ENCODE measurements around the gene POU2AF2.

POU2AF2 gene

DNA sequence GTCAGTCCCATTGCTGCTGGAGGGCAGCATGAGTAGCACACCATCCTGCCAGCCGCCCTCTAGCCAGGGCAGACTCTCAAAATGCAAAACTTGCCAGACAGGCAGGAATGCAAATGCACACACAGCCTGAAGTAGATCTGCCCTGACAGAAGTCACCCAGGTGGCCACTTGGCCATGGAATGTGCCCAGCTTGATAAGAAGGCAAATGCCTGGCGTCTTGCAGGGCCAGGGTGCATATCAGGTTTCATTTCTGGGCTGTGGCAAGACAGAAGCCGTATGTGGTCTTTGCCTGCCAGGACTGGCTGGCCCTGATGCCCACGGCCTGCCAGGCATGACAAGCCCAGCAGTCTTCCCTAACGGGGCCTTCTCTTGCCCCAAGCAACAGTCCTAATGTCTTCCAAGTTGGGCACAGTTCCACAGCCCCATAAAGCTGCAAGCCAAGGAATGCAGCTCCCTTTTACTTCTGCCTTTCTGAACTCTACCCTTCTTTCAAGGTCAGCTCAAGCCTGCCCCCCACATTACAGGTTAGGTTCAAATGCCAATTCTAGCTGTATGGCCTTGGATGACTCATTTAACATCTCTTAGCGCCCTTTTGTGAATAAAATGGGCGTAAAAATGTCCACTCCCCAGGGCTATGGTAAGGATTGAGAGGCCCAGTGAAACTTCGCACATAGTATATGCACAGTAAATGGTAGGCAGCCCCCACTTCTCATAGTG is 82.5 kb downstream of the POU2AF2 start:
- Mint-ChIP-seq H3K4me3 (no peak overlapping the region), H3K36me3 (ENCODE audit: low read depth) (no peaks in the 10 kb centered on the region), H3K4me1 (no peaks in the 10 kb centered on the region), H3K9me3 (no peaks in the 10 kb centered on the region), H3K27ac (no peak overlapping the region), H3K27me3 (ENCODE audit: low read depth, poor library complexity) (peaks cover 3% of the 10 kb centered on the region)
- no peak for DNase-seq
- no peak for TF ChIP-seq CTCF (IDR thresholded peaks at IDR 0.05)

DNA sequence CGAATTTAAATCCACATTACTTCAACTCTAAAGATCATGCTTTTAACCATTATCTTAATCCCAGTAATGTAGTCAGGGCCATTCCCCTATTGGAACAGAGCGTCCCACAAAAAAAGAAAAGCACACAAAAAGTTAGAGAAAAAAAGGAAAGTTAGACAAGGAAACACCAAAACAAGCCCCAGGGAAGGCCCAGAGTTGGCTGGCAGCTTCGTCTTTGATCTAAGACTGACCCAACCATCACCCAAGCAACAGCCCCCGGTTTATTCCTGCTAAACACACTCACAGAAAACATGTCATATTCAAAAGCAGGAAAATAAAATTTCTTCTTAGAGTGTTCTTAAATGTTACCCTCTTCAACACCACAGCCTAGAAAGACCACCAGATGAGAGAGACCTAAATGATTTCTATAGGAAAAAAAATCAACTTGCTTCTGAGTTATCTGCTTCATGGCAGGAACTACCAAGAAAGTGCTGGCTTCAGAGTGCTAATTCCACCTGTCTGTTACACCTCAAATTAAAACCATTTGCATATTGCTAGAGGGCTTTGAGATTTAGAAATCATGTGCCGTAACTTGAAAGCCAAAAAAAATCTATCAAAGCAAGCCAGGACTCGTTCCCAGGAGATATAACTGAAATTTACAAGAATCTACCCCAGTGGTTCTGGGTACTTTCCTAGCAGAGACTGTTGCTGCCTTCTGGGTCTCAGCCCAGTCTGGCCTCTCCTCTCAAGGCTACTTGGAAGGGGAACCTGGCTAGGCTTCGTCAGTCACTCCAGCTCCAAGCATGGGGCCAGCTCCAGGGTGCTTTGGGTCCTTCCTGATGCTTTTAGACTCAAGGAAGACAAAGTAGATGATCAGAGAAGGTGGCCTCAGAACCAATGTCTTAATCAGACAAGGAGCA is 84.0 kb downstream of the POU2AF2 start:
- H3K4me3 Mint-ChIP-seq: no peak overlapping the region
- DNase-seq: no peak
- H3K4me1 Mint-ChIP-seq: peaks cover 7% of the 10 kb centered on the region
- H3K36me3 Mint-ChIP-seq (ENCODE audit: low read depth): no peaks in the 10 kb centered on the region
- no peaks in the 10 kb centered on the region for H3K9me3 Mint-ChIP-seq
- TF ChIP-seq CTCF (IDR thresholded peaks at IDR 0.05): no peak
- no peak overlapping the region for H3K27ac Mint-ChIP-seq
- peaks cover 2% of the 10 kb centered on the region for H3K27me3 Mint-ChIP-seq (ENCODE audit: low read depth, poor library complexity)

DNA sequence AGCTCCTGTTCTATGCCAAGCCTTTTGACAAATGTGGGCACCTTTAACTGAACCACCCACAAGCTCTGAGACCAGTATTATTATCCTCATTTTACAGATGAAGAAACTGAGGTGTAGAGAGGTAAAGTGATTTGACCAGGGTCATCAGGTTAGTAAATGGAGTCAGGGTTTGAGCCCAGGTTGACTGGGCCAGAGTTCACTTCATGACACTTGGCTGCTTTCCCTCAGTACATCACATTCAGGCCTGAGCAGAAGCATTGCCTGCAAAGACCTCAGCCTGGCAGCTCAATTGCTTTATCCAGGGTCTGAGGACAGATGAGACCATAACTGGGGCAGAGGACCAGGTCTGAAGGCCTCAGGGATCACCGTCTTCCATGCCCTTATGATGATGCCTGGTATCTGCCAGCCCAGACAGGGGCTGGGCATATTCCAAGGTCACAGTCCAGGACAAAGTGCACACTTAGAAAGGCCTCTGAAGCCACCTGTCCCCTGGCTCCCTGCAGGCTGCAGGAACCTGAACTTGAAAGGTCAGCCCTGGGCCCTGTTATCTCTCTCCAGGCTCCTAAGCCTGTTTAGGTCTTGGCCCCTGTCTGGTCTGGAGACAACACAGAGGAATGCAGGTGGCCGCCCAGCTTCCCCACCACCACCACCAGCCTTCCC is 84.8 kb downstream of the POU2AF2 start:
- peaks cover 13% of the 10 kb centered on the region for H3K4me1 Mint-ChIP-seq
- no peaks in the 10 kb centered on the region for H3K27me3 Mint-ChIP-seq (ENCODE audit: low read depth, poor library complexity)
- H3K27ac Mint-ChIP-seq: no peak overlapping the region
- H3K9me3 Mint-ChIP-seq: no peaks in the 10 kb centered on the region
- H3K4me3 Mint-ChIP-seq: no peak overlapping the region
- DNase-seq: no peak
- H3K36me3 Mint-ChIP-seq (ENCODE audit: low read depth): no peaks in the 10 kb centered on the region
- no peak for TF ChIP-seq CTCF (IDR thresholded peaks at IDR 0.05)

DNA sequence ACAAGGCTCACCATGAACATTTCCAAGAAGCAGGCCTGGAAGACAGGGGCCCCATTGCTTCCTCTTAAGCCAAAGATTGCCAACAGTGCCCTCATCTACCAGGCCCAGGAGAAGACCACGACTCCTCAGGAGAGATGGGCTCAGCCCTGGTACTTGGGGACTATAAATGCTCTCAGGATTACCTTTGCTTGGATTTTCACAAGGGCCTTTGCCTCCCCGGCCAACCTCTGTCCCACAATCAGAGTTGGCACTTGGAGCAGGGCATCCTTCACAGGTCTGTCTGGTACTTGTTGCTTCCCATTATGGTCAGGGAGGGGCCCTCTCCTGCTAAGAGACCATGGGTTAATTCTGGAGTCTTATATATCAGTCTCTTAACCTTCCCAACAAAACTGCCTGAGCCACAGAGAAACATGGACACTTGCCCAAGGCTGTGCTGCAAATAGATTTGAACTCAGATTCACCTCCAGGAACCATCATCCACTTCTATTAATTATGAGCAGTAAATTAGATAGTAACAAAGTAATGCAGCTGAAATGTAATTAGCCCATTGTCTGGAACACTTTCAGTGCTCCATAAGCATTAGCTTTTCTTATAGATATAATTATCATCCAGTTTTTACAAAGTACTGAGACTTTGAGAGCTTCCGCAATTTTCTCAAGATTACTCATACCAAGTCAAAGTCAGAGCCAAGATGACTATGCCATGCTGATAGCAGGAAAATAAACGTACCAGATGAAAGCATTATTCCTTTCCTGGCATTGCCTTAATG is 86.4 kb downstream of the POU2AF2 start:
- peaks cover 20% of the 10 kb centered on the region for H3K4me1 Mint-ChIP-seq
- no peak overlapping the region for H3K4me3 Mint-ChIP-seq
- no peak overlapping the region for H3K27ac Mint-ChIP-seq
- TF ChIP-seq CTCF (IDR thresholded peaks at IDR 0.05): no peak
- no peaks in the 10 kb centered on the region for H3K36me3 Mint-ChIP-seq (ENCODE audit: low read depth)
- no peaks in the 10 kb centered on the region for H3K27me3 Mint-ChIP-seq (ENCODE audit: low read depth, poor library complexity)
- DNase-seq: no peak
- no peaks in the 10 kb centered on the region for H3K9me3 Mint-ChIP-seq

DNA sequence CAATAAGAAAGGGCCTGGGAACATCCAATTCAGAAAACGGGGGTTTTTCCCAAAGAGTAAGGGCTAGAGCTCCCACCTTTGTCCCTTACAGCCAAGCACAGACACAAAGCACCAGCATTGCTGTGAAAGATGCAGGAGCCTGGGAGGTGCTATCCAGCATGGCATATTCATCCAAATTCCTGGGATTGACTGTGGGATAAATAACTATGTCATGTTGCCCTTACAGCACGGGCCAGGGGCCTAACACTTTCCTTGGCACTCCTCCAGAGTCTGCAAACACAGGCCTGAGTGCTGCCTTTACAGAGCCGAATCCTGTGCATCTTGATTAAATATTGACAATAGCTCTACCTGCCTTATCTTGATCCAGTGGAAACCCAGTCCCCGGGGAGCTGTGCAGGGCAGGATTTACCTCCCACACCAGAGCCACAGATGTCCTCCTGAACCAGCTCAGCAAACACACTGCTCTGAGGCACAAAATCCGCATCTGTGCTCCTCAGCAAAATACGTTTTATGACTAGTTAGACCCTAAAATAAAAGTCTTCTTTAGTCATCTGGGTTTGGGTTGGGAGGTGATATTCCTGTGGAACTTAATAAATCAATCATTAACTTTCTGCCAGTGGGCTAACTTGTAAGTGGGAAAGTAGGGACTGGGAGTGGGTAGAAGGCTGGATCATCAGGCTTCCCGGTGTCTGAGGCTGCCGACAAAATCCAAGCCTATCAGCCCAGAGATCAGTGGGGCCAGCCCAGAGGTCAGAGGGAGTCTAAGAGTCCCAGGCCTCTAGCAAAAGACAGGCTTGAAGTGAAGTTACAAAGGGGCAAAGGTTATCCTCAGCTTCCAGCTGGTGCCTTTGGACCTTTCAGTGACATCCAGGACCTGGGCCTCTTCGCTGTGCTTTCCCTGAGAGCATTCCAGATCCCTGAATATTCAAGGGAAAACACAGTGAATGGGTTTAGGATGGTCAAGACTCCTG is 89.3 kb downstream of the POU2AF2 start:
- DNase-seq: no peak
- no peak for TF ChIP-seq CTCF (IDR thresholded peaks at IDR 0.05)
- Mint-ChIP-seq H3K27ac (no peak overlapping the region), H3K4me3 (no peak overlapping the region), H3K9me3 (peaks cover 11% of the 10 kb centered on the region), H3K4me1 (peaks cover 20% of the 10 kb centered on the region), H3K36me3 (ENCODE audit: low read depth) (peaks cover 6% of the 10 kb centered on the region), H3K27me3 (ENCODE audit: low read depth, poor library complexity) (no peaks in the 10 kb centered on the region)

Measured in nephron progenitor cell (in vitro differentiated cells).